Activated CD4-positive, alpha-beta T cell treated with anti-CD3 and anti-CD28 coated beads, Interleukin-2, Interleukin-6, amounts not matched to agents 100 ng/mL and 50 ng/mL, durations not matched to agents 16 hours and 8 hours (primary cell): ENCODE results near the gene C16orf92.
A peak's percentile ranks its signal among the peaks of the same experiment; 100 is the strongest.
"Not testable (repeated sequence)": the region's sequence is repeated elsewhere in the genome, so short reads cannot be mapped to it uniquely, and the experiment has no call there.

Experiments used
- DNase-seq: peaks from one replicate; pipeline ENCODE4 v3.0.0-alpha.2; 2020

Gene C16orf92

GRCh38 chr16:30027588-30028437 lies 4.8 kb downstream of the C16orf92 start:
- DNase-seq: no peak

GRCh38 chr16:30028438-30029076 lies 5.6 kb downstream of the C16orf92 start:
- no peak for DNase-seq

- no peak for DNase-seq
These were observed 7.2 kb downstream of the C16orf92 start for GRCh38 chr16:30030011-30030685.

- no peak for DNase-seq
These were observed 7.9 kb downstream of the C16orf92 start, which contains the start of gene TLCD3B for GRCh38 chr16:30030841-30031413. TSS of gene TLCD3B (minus strand) at chr16:30031271. CDS start at chr16:30030527, 744 bp downstream.

GRCh38 chr16:30031477-30031918 lies 8.5 kb downstream of the C16orf92 start:
- DNase-seq: no peak

GRCh38 chr16:30032083-30032819 lies 9.3 kb downstream of the C16orf92 start:
- DNase-seq: peak; percentile 81

GRCh38 chr16:30033270-30033669 lies 10.3 kb downstream of the C16orf92 start:
- peak; percentile 24 for DNase-seq

DNA sequence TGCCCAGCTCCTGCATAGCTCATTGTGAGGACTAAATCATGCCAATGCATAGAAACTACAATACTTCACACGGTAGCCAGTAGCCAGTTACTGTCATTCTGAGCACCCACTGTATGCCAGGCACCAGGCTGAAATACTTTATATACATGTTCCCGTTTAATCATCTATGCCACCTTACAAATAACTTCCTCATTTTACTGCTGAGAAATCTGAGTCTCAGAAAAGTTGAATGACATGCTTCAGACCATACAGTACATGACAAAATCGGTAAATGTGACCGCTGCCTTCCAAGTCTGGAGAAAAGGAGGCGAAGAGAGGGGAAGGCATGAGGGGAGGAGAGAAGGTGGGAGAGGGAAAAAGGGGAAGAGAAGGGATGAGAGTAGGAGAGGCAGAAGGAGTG lies 17.2 kb downstream of the C16orf92 start:
- no peak for DNase-seq

GRCh38 chr16:30040690-30041089 lies 17.7 kb downstream of the C16orf92 start:
- not testable (repeated sequence) for DNase-seq

DNA sequence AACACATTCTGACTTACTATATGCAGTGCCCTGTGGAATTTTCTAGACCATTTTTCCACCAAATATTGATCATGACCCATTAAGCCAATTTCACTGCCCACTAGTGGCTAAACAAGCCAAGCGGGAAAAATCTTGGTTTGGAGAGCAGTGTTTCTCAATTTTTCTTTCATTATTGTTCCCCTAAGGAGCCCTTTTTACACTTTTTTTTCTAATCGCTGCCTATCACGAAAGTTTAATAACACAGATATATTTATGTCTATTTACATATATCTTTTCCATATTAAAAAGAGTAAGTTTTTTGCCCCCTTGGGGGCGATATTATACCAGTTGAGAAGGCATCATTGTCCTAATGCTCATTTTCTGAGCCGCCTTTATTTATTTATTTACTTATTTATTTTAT lies 18.8 kb downstream of the C16orf92 start:
- no peak for DNase-seq

GRCh38 chr16:30046178-30046577 lies 23.2 kb downstream of the C16orf92 start:
- no peak for DNase-seq

DNA sequence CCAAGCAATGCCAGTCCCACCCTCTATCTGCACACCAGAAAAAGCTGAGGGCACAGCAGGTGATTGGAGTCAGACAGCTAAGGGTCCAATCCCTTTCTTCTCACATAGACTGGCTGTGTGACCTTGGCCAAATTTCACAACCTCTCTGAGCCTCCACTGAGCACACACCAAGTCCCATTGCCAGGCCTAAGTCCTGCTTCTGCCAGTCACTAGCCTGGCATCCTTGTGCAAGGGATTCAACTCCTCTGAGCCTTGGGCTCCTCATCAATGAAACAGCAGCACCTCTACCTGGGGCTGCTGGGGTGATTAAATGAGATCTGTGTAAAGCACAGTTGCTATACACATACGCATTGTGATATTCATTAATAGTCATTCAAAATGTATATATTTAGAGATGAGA lies 23.6 kb downstream of the C16orf92 start:
- no peak for DNase-seq

DNA sequence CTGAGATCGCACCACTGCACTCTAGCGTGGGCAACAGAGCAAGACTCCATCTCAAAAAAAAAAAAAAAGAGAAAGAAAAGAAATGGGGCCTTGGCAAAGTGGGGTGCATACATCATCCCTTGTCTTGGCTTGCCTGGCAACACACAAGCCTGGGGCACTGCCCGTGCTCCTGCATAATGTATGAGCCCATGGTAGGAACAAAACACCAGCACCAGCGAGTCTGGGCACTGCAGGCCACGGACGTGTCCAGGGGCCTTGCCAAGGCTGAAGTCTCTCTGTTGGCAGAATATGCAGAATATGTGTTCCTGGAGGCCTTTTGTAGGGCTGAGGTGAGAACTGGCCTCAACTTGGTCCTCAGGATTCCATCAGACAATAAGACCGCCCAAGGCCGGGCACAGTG lies 26.9 kb downstream of the C16orf92 start:
- no peak for DNase-seq

GRCh38 chr16:30051518-30051917 lies 28.5 kb downstream of the C16orf92 start:
- DNase-seq: no peak

- peak; percentile 96 for DNase-seq
These were observed 29.8 kb downstream of the C16orf92 start for GRCh38 chr16:30052671-30053372.

- no peak for DNase-seq
These were observed 30.5 kb downstream of the C16orf92 start for GRCh38 chr16:30053376-30054015.

- DNase-seq: no peak
These were observed 31.5 kb downstream of the C16orf92 start for GRCh38 chr16:30054451-30054850.

DNA sequence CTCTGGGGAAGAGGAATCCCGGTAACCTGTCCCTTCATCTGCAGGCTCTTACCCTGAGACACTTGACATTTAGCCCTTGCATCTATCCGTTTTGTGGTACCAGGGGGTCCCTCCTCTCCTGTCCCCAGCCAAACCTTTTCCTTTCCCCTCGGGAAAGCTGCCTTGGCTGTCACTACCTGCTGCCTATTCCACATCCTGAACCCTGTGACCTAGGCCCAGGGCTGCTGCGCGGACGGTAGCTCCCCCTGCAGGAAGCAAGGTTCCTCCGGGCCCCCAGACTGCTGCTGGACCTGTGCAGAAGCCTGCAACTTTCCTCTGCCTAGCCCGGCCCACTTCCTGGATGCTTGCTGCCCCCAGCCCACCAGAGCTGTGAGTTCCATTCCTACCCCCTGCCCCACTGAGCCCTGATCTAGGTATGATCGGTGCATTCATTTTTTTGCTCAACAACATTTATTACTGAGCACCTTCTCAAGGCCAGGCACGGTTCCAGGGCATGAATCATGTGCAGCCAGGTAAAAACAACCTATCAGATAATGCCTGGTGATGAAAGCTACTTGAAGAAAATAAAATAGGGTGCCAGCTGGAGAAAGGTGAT lies 32.1 kb downstream of the C16orf92 start:
- peak; percentile 63 for DNase-seq

DNA sequence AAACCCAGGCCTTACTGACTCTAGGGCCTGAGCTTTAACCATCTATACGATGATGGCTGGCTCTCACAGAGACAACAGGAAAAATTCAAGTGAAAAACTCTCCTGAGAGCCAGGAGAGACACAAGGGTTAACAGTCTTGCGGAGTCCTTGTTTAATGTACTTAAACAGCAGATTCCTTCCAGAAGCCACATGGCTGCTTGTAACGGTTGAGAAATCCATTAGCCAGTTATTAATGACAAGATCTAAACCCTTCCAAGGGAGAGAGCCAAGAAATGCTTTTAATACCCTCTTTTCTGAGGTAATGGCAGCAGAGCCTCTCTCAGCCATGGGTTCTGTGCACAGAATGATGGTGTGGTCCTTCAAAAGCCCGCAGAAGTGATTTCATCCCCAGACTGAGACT lies 37.3 kb downstream of the C16orf92 start:
- no peak for DNase-seq

- no peak for DNase-seq
These were observed 38.0 kb downstream of the C16orf92 start for GRCh38 chr16:30060836-30061554.
